AG09309 (cell line): ENCODE data around the gene MAPK8IP3.
A peak's percentile ranks its signal among the peaks of the same experiment; 100 is the strongest.
"Not testable (repeated sequence)": the region's sequence is repeated elsewhere in the genome, so short reads cannot be mapped to it uniquely, and the experiment has no call there.

Source experiments
- DNase-seq: peaks from one replicate; pipeline ENCODE4 v3.0.0-alpha.2; 2010; ENCODE audit warnings: low read depth
- H3K4me3 ChIP-seq: 2 replicates; pipeline ENCODE4 v1.5.1; 2011; ENCODE audit warnings: mild to moderate bottlenecking, low read depth, low read length, moderate library complexity; ENCODE audit not compliant: control insufficient read depth
- TF ChIP-seq, protein P1 (sequence below): IDR thresholded peaks from 2 replicates; pipeline ENCODE4 v1.5.1; 2011; ENCODE audit warnings: mild to moderate bottlenecking, low read depth, low read length, inconsistent platforms; ENCODE audit not compliant: insufficient read depth, control insufficient read depth; ENCODE audit errors: missing control alignments

Gene MAPK8IP3

DNA sequence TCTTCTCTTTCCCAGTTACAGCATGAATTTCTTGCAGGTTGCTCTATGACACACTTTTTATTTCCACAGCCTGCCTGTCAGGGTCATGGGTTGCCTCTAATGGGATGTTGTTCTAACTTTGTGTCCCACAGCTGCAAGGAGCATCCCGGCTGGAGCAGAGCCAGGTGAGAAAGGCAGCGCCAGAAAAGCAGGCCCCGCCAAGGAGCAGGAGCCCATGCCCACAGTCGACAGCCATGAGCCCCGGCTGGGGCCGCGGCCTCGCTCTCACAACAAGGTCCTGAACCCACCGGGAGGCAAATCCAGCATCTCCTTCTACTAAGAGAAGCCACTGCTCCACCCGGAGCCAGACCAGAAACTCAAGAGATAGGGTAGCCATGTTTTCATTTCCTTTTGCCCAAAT, 7.3 kb upstream of the MAPK8IP3 start:
- H3K4me3 ChIP-seq = no peak overlapping the region
- TF ChIP-seq, protein P1, sequence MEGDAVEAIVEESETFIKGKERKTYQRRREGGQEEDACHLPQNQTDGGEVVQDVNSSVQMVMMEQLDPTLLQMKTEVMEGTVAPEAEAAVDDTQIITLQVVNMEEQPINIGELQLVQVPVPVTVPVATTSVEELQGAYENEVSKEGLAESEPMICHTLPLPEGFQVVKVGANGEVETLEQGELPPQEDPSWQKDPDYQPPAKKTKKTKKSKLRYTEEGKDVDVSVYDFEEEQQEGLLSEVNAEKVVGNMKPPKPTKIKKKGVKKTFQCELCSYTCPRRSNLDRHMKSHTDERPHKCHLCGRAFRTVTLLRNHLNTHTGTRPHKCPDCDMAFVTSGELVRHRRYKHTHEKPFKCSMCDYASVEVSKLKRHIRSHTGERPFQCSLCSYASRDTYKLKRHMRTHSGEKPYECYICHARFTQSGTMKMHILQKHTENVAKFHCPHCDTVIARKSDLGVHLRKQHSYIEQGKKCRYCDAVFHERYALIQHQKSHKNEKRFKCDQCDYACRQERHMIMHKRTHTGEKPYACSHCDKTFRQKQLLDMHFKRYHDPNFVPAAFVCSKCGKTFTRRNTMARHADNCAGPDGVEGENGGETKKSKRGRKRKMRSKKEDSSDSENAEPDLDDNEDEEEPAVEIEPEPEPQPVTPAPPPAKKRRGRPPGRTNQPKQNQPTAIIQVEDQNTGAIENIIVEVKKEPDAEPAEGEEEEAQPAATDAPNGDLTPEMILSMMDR = no peak
- no peak for DNase-seq

DNA sequence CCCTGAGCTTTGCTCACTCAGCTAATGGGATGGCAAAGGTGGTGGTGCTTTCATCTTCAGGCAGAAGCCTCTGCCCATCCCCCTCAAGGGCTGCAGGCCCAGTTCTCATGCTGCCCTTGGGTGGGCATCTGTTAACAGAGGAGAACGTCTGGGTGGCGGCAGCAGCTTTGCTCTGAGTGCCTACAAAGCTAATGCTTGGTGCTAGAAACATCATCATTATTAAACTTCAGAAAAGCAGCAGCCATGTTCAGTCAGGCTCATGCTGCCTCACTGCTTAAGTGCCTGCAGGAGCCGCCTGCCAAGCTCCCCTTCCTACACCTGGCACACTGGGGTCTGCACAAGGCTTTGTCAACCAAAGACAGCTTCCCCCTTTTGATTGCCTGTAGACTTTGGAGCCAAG, 5.7 kb upstream of the MAPK8IP3 start:
- TF ChIP-seq, protein P1 = no peak
- no peak overlapping the region for H3K4me3 ChIP-seq

DNA sequence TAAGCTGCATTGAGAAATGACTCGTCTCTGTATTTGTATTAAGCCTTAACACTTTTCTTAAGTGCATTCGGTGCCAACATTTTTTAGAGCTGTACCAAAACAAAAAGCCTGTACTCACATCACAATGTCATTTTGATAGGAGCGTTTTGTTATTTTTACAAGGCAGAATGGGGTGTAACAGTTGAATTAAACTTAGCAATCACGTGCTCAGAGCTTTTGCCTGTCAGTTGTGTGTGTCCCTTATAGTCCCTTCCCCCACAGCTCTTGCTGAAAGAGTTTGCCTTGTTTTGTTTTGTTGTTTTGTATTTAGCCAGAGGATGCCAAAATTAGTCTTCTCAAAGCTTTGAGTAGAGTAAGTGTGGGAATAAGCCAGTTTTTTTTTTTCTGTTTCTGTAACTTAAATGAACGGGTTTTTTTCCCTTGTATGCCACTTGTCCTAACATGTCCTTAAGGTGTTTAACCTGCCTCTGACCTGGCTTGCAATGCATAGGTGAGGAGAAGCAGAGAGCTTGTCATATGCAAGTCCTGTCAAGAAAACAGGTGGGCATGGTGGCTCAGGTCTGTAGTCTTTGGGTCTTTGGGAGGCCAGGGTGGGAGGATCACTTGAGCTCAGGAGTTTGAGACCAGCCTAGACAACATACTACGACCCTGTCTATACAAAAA, 4.6 kb upstream of the MAPK8IP3 start:
- no peak for DNase-seq
- H3K4me3 ChIP-seq = no peak overlapping the region
- TF ChIP-seq, protein P1 = no peak

More for the DNA sequence above, 5.7 kb upstream of the MAPK8IP3 start:
- DNase-seq = no peak

DNA sequence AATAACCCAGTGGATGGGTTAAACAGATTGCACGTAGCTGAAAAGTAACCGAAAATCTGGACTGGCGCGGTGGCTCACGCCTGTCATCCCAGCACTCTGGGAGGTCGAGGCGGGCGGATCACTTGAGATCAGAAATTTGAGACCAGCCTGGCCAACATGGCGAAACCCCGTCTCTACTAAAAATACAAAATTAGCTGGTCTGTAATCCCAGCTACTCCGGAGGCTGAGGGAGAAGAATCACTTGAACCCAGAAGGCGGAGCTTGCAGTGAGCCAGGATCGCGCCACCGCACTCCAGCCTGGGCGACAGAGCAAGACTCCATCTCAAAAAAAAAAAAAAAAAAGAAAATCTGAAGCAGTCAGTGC, 689 bp upstream of the MAPK8IP3 start:
- peak overlapping the region; percentile 96 for H3K4me3 ChIP-seq
- not testable (repeated sequence) for DNase-seq

DNA sequence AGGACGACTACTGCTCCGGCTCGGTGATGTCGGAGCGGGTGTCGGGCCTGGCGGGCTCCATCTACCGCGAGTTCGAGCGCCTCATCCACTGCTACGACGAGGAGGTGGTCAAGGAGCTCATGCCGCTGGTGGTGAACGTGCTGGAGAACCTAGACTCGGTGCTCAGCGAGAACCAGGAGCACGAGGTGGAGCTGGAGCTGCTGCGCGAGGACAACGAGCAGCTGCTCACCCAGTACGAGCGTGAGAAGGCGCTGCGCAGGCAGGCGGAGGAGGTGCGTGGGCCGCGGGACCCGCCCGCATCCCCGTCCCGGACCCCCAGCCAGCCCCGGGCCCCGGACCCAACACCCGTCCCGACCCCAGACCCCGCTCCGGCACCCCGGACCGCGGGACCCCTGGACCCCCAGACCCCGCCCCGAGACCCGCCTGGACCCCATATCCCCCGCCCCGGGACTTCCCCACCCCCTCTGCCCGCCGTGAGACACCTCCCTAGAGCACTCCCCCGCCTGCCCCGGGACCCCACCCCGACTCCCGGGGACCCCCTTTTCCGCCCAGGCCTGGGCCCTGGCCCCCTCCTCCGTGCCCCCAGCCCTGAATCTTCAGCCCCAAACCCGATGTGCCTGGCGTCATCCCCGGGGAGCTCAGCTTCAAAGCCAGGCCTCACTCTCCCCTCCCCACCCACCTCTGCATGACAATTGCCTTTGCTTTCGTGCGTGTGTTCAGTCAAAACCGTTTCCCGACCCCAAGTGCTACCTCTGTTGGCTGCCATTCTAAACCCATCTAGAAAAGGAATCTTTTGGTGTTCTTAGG, 594 bp downstream of the MAPK8IP3 start:
- no peak for DNase-seq
- TF ChIP-seq, protein P1 = no peak
- peak overlapping the region; percentile 96 for H3K4me3 ChIP-seq

DNA sequence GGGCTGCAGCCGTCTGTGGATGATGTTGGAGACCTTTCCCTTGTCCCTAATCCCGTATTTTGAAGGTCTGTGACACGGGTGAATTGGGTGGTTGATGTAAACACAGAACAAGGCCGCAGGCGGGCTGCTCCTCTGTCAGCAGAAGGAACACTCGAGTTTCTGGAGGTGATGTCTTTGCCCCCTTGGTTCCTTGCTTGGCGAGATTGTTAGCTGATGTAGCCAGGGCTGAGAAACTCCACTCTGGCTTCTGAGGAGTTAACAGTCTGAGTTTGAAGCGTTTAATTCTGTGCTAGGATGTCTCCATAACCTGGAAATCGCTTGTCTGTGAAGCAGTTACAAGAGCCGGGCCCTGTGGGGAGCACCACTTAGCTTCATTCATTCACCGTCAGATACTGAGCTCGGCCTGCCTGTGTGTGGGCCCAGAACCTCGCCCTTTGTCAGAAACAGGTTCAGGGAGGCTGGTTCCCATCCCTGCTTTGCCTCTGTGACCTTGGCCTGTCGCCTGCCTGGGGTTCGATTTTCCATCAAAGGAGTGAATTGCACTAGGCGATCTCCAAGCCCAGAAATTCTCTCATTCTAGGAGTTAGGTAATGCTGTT, 1.3 kb downstream of the MAPK8IP3 start:
- TF ChIP-seq, protein P1 = no peak
- peak overlapping the region; percentile 96 for H3K4me3 ChIP-seq
- DNase-seq = no peak

DNA sequence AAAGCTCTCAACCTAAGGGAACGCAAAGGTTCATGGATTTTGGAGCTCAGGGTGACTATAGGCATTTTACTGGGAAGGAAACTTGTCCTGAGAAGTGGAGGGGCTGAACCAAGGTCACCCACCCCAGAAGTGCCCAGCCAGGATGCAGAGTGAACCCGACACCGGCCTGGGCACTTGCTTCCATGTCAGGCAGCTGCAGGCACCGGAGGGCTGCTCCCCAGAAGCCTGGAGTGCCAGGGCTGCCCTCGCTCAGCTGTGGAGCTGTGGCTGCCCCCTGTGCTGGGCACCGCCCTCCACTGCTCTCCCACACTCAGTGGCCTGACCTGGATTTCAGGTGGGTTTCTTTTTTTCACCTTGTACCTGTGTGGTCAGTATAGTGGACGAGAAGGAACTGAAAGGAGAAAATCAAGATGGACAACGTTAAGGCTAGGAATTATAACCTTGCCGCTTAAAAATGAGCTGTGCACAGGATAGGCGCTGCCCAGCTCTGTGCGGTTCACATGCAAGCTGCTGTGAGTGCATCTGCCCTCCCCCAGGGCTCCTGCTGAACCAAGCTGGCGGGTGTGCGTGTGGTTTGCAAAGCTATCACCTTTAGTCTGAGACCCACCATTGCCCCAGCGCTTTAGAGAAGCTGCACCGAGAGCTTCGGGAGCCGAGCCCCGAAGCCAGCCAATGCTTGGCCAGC, 2.2 kb downstream of the MAPK8IP3 start:
- no peak for DNase-seq
- H3K4me3 ChIP-seq = peak overlapping the region; percentile 11
- TF ChIP-seq, protein P1 = no peak
